Neural cell (in vitro differentiated cells): ENCODE data around the gene OR10D3. TPM values are rescaled to one million over a fixed set of nuclear protein-coding genes. Genes with fewer than 3 reads are reported as not detected.

Experiments
- H2AFZ ChIP-seq: fragments of 200-600, 300-800 bp; sonication (generic), shearing (Covaris generic); 2 replicates; pipeline ENCODE4 v1.6.0; 2014; ENCODE audit warnings: low read depth, mild to moderate bottlenecking, antibody characterized with exemption, low read length, moderate library complexity
- H3F3A ChIP-seq: fragments of 200-600 bp; shearing (Covaris generic); 2 replicates; pipeline ENCODE4 v1.6.1; 2016; ENCODE audit warnings: mild to moderate bottlenecking, moderate library complexity, mixed read lengths, antibody characterized with exemption, low read length; ENCODE audit not compliant: insufficient read depth, poor library complexity, severe bottlenecking
- H3K27ac ChIP-seq: fragments of 200-600, 300-800 bp; sonication (generic), shearing (Covaris generic); 2 replicates; pipeline ENCODE4 v1.5.1; 2014; ENCODE audit warnings: mild to moderate bottlenecking, low read length, moderate library complexity
- H3K27me3 ChIP-seq: fragments of 300-800, 200-600 bp; sonication (generic), shearing (Covaris generic); 2 replicates; pipeline ENCODE4 v1.6.0; 2014; ENCODE audit warnings: mild to moderate bottlenecking, low read depth, low read length, moderate library complexity; ENCODE audit not compliant: insufficient read depth
- H3K36me3 ChIP-seq: fragments of 300-800, 200-600 bp; sonication (generic), shearing (Covaris generic); 2 replicates; pipeline ENCODE4 v1.5.1; 2014; ENCODE audit warnings: mild to moderate bottlenecking, antibody characterized with exemption, low read length, moderate library complexity; ENCODE audit not compliant: insufficient read depth
- H3K4me2 ChIP-seq: fragments of 300-800, 200-600 bp; sonication (generic), shearing (Covaris generic); 2 replicates; pipeline ENCODE4 v1.6.0; 2014; ENCODE audit warnings: mild to moderate bottlenecking, low read length
- H3K4me3 ChIP-seq: fragments of 300-800, 200-600 bp; sonication (generic), shearing (Covaris generic); 2 replicates; pipeline ENCODE4 v1.5.1; 2014; ENCODE audit warnings: mild to moderate bottlenecking, low read length, moderate library complexity
- H3K79me2 ChIP-seq: fragments of 200-600 bp; shearing (Covaris generic); replicated peaks from 2 replicates; pipeline ENCODE4 v1.6.0; 2014; ENCODE audit warnings: mild to moderate bottlenecking, low read length, moderate library complexity; ENCODE audit not compliant: insufficient read depth
- H3K9ac ChIP-seq: fragments of 300-800, 200-600 bp; sonication (generic), shearing (Covaris generic); 2 replicates; pipeline ENCODE4 v1.6.1; 2016; ENCODE audit warnings: mild to moderate bottlenecking, low read length, mixed read lengths
- H3K9me2 ChIP-seq: fragments of 200-600 bp; shearing (Covaris generic); 2 replicates; pipeline ENCODE4 v1.6.1; 2016; ENCODE audit warnings: mild to moderate bottlenecking, low read length, mixed read lengths; ENCODE audit not compliant: insufficient read depth
- H3K9me3 ChIP-seq: fragments of 200-600, 300-800 bp; sonication (generic), shearing (Covaris generic); 2 replicates; pipeline ENCODE4 v1.6.1; 2016; ENCODE audit warnings: mild to moderate bottlenecking, mixed run types, low read length, moderate library complexity, mixed read lengths
- H4K20me1 ChIP-seq: fragments of 200-600 bp; shearing (Covaris generic); 2 replicates; pipeline ENCODE4 v1.6.1; 2016; ENCODE audit warnings: mild to moderate bottlenecking, mixed run types; ENCODE audit not compliant: insufficient read depth
- CTCF ChIP-seq: fragments of 450-650 bp; IDR thresholded peaks from 2 replicates; pipeline ENCODE4 v1.5.1; 2014; ENCODE audit warnings: antibody characterized with exemption, mild to moderate bottlenecking, moderate library complexity; ENCODE audit not compliant: poor library complexity, severe bottlenecking
- EP300 ChIP-seq: fragments of 450-650 bp; conservative IDR thresholded peaks from 2 replicates; pipeline ENCODE4 v1.6.1; 2014; ENCODE audit warnings: antibody characterized with exemption, mild to moderate bottlenecking, moderate library complexity; ENCODE audit not compliant: poor library complexity, severe bottlenecking
- EZH2 ChIP-seq: fragments of 200-600, 300-800 bp; shearing (Covaris generic), sonication (generic); IDR thresholded peaks from 2 replicates; pipeline ENCODE4 v1.6.1; 2014; ENCODE audit warnings: antibody characterized with exemption, low read length, borderline replicate concordance, mild to moderate bottlenecking; ENCODE audit not compliant: insufficient read depth, poor library complexity, severe bottlenecking
- MXI1 ChIP-seq: fragments of 450-650 bp; conservative IDR thresholded peaks from 2 replicates; pipeline ENCODE4 v1.6.1; 2014; ENCODE audit warnings: antibody characterized with exemption, mild to moderate bottlenecking; ENCODE audit not compliant: poor library complexity, severe bottlenecking
- POLR2AphosphoS5 ChIP-seq: IDR thresholded peaks from 2 replicates; pipeline ENCODE4 v1.6.1; 2012
- REST ChIP-seq: IDR thresholded peaks from 2 replicates; pipeline ENCODE4 v1.6.1; 2012; ENCODE audit warnings: borderline replicate concordance
- SMC3 ChIP-seq: fragments of 450-650 bp; conservative IDR thresholded peaks from 2 replicates; pipeline ENCODE4 v1.6.1; 2014; ENCODE audit warnings: antibody characterized with exemption, mild to moderate bottlenecking, moderate library complexity; ENCODE audit not compliant: poor library complexity
- TAF1 ChIP-seq: IDR thresholded peaks from 2 replicates; pipeline ENCODE4 v1.6.1; 2012; ENCODE audit warnings: low read depth
- polyA plus RNA-seq: library from polyadenylated mRNA; depleted of rRNA; stranded (reverse); fragments of >200 nt; gene quantifications from 2 replicates; pipeline ENCODE4 v1.2.3, GENCODE V29; 2014

OR10D3 gene
- polyA plus RNA-seq, 1 donor from 2014 or later, result not detected

GRCh38 chr11:124179310-124179709, 3.8 kb upstream of the OR10D3 start:
- H3F3A ChIP-seq, result no peaks in the 10 kb centered on the region
- H3K4me3 ChIP-seq, result no peak overlapping the region
- H2AFZ ChIP-seq, result no peak overlapping the region
- no peaks in the 10 kb centered on the region for H3K9me3 ChIP-seq
- H3K9me2 ChIP-seq, result no peaks in the 10 kb centered on the region
- H3K27me3 ChIP-seq, result no peaks in the 10 kb centered on the region
- no peaks in the 10 kb centered on the region for H3K36me3 ChIP-seq
- no peaks in the 10 kb centered on the region for H3K79me2 ChIP-seq
- H3K4me2 ChIP-seq, result no peak overlapping the region
- no peak overlapping the region for H3K27ac ChIP-seq
- no peaks in the 10 kb centered on the region for H4K20me1 ChIP-seq
- TF ChIP-seq SMC3 (no peak), TAF1 (no peak), MXI1 (no peak), REST (no peak), EP300 (no peak), CTCF (no peak), EZH2 (no peak), POLR2AphosphoS5 (no peak)
- H3K9ac ChIP-seq, result no peak overlapping the region

- Histone ChIP-seq H3K4me2 (no peak overlapping the region), H3F3A (no peaks in the 10 kb centered on the region), H3K4me3 (no peak overlapping the region), H3K9ac (no peak overlapping the region), H2AFZ (no peak overlapping the region), H3K79me2 (no peaks in the 10 kb centered on the region), H4K20me1 (no peaks in the 10 kb centered on the region), H3K27ac (no peak overlapping the region), H3K9me2 (no peaks in the 10 kb centered on the region), H3K27me3 (no peaks in the 10 kb centered on the region), H3K9me3 (no peaks in the 10 kb centered on the region), H3K36me3 (no peaks in the 10 kb centered on the region)
- TF ChIP-seq EZH2, result no peak
- no peak for TF ChIP-seq EP300
- no peak for TF ChIP-seq POLR2AphosphoS5
- TF ChIP-seq TAF1, result no peak
- no peak for TF ChIP-seq CTCF
These were observed 7.4 kb downstream of the OR10D3 start for GRCh38 chr11:124190298-124191139.
